Keratinocyte (primary cell): Measurements from ENCODE around the gene DBF4.

Experiments used
- EZH2 ChIP-seq: IDR thresholded peaks from one replicate; pipeline ENCODE4 v1.6.1; 2012; ENCODE audit warnings: inconsistent platforms, mild to moderate bottlenecking, low read length, moderate library complexity
- TF ChIP-seq, protein P1 (sequence below), 3 experiments: IDR thresholded peaks in 1 of 3; conservative IDR thresholded peaks in 1 of 3; optimal IDR thresholded peaks in 1 of 3; 2 replicates in 2 of 3; 3 replicates in 1 of 3; pipeline versions ENCODE3 to v1.5.1; 2011; ENCODE audit warnings: low read length in 3 of 3, mild to moderate bottlenecking in 3 of 3, moderate library complexity in 2 of 3, control low read depth in 1 of 3, inconsistent platforms in 1 of 3; ENCODE audit not compliant: insufficient read depth in 2 of 3; ENCODE audit errors: extremely low read depth in 1 of 3

DNA sequence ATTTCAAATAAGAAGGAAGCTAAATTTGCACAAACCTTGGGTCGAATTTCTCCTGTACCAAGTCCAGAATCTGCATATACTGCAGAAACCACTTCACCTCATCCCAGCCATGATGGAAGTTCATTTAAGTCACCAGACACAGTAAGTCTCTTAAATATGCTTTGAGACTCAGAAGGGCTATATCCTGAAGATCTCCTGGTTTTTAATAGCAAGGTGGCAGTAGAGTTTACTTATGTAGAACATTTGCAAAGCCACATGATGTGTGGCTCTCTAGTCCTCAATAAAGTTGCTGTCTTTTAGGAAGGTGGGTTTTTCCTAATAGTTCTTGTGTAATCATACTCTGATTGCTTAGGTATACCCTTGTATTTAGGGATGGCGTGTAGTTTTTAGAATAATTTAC lies 8.7 kb downstream of the DBF4 start:
- TF ChIP-seq, protein P1, sequence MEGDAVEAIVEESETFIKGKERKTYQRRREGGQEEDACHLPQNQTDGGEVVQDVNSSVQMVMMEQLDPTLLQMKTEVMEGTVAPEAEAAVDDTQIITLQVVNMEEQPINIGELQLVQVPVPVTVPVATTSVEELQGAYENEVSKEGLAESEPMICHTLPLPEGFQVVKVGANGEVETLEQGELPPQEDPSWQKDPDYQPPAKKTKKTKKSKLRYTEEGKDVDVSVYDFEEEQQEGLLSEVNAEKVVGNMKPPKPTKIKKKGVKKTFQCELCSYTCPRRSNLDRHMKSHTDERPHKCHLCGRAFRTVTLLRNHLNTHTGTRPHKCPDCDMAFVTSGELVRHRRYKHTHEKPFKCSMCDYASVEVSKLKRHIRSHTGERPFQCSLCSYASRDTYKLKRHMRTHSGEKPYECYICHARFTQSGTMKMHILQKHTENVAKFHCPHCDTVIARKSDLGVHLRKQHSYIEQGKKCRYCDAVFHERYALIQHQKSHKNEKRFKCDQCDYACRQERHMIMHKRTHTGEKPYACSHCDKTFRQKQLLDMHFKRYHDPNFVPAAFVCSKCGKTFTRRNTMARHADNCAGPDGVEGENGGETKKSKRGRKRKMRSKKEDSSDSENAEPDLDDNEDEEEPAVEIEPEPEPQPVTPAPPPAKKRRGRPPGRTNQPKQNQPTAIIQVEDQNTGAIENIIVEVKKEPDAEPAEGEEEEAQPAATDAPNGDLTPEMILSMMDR (optimal IDR thresholded peaks at IDR 0.05 in 1 of 3, IDR thresholded peaks at IDR 0.05 in 1 of 3, conservative IDR thresholded peaks at IDR 0.05 in 1 of 3; ENCODE audit: extremely low read depth in 1 of 3, insufficient read depth in 2 of 3, low read length in 3 of 3): no peak
- no peak for TF ChIP-seq EZH2
